DOHH2 (cell line): Measurements from ENCODE around the gene CARMIL3.

ENCODE experiments used
- EZH2phosphoT487 ChIP-seq: fragments of 200-600 bp; sonication (generic); IDR thresholded peaks from 2 replicates; pipeline ENCODE4 v1.6.1; 2017; ENCODE audit warnings: borderline replicate concordance, mild to moderate bottlenecking, antibody characterized with exemption, low read length, moderate library complexity, mixed read lengths
- TF ChIP-seq, protein P1 (sequence below): fragments of 200-600 bp; sonication (generic); IDR thresholded peaks from one replicate; pipeline ENCODE4 v1.5.1; 2014; ENCODE audit warnings: antibody characterized with exemption, mild to moderate bottlenecking, low read depth, low read length; ENCODE audit not compliant: poor library complexity, severe bottlenecking

GRCh38 chr14:24110060-24110459 is 58.3 kb downstream of the CARMIL3 start:
- TF ChIP-seq, protein P1, sequence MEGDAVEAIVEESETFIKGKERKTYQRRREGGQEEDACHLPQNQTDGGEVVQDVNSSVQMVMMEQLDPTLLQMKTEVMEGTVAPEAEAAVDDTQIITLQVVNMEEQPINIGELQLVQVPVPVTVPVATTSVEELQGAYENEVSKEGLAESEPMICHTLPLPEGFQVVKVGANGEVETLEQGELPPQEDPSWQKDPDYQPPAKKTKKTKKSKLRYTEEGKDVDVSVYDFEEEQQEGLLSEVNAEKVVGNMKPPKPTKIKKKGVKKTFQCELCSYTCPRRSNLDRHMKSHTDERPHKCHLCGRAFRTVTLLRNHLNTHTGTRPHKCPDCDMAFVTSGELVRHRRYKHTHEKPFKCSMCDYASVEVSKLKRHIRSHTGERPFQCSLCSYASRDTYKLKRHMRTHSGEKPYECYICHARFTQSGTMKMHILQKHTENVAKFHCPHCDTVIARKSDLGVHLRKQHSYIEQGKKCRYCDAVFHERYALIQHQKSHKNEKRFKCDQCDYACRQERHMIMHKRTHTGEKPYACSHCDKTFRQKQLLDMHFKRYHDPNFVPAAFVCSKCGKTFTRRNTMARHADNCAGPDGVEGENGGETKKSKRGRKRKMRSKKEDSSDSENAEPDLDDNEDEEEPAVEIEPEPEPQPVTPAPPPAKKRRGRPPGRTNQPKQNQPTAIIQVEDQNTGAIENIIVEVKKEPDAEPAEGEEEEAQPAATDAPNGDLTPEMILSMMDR, result no peak
- no peak for TF ChIP-seq EZH2phosphoT487
